ENCODE data around the gene EEFSEC. TPM values are rescaled to one million over a fixed set of nuclear protein-coding genes. Genes with fewer than 3 reads are reported as not detected.

Gene EEFSEC
- total RNA-seq, 1 donor from 2014 or later: 24.6 TPM

- intact Hi-C loops (cut with DNase I): no loop called here
- H3K9me3 ChIP-seq: no peaks in the 10 kb centered on the region
- DNase-seq (ENCODE audit: extremely low spot score in 2 of 2): peak in 1 of 2 donors; percentile 75
- no peaks in the 10 kb centered on the region for H3K36me3 ChIP-seq
- H3K4me3 ChIP-seq: no peak overlapping the region
- TF ChIP-seq CTCF (IDR thresholded peaks at IDR 0.05): no peak
- no peak for TF ChIP-seq POLR2A (IDR thresholded peaks at IDR 0.05)
- TF ChIP-seq POLR2AphosphoS5 (IDR thresholded peaks at IDR 0.05; ENCODE audit: insufficient read depth in 1 of 2, low read depth in 1 of 2): no peak
- H3K4me1 ChIP-seq: no peaks in the 10 kb centered on the region
- no peaks in the 10 kb centered on the region for H3K27me3 ChIP-seq
- peak overlapping the region; percentile 46 for H3K27ac ChIP-seq
These were observed 73.0 kb downstream of the EEFSEC start for GRCh38 chr3:128226186-128226725.

GRCh38 chr3:128226795-128227395, 73.6 kb downstream of the EEFSEC start:
- Histone ChIP-seq H3K27ac (peak overlapping the region; percentile 46), H3K4me3 (no peak overlapping the region), H3K27me3 (no peaks in the 10 kb centered on the region), H3K36me3 (no peaks in the 10 kb centered on the region), H3K4me1 (no peaks in the 10 kb centered on the region), H3K9me3 (no peaks in the 10 kb centered on the region)
- TF ChIP-seq CTCF (IDR thresholded peaks at IDR 0.05) (peak in 2 of 3 experiments; percentile 18 to 24), POLR2AphosphoS5 (IDR thresholded peaks at IDR 0.05; ENCODE audit: insufficient read depth in 1 of 2, low read depth in 1 of 2) (no peak)
- intact Hi-C loops (cut with DNase I): no loop called here
- peak in 1 of 2 donors; percentile 42 for DNase-seq (ENCODE audit: extremely low spot score in 2 of 2)

- H3K27me3 ChIP-seq: no peaks in the 10 kb centered on the region
- no peaks in the 10 kb centered on the region for H3K4me1 ChIP-seq
- TF ChIP-seq POLR2A (IDR thresholded peaks at IDR 0.05) (no peak), CTCF (IDR thresholded peaks at IDR 0.05) (no peak), POLR2AphosphoS5 (IDR thresholded peaks at IDR 0.05; ENCODE audit: insufficient read depth in 1 of 2, low read depth in 1 of 2) (no peak)
- H3K9me3 ChIP-seq: no peaks in the 10 kb centered on the region
- no peak overlapping the region for H3K27ac ChIP-seq
- peak in 1 of 2 donors; percentile 70 for DNase-seq (ENCODE audit: extremely low spot score in 2 of 2)
- H3K4me3 ChIP-seq: no peak overlapping the region
- no peaks in the 10 kb centered on the region for H3K36me3 ChIP-seq
- intact Hi-C loops (cut with DNase I): no loop called here
These were observed 74.2 kb downstream of the EEFSEC start for GRCh38 chr3:128227507-128227906.

- H3K36me3 ChIP-seq: no peaks in the 10 kb centered on the region
- no peaks in the 10 kb centered on the region for H3K9me3 ChIP-seq
- TF ChIP-seq CTCF (IDR thresholded peaks at IDR 0.05): no peak
- no peak for TF ChIP-seq POLR2A (IDR thresholded peaks at IDR 0.05)
- no peak for TF ChIP-seq POLR2AphosphoS5 (IDR thresholded peaks at IDR 0.05; ENCODE audit: insufficient read depth in 1 of 2, low read depth in 1 of 2)
- H3K4me3 ChIP-seq: no peak overlapping the region
- H3K4me1 ChIP-seq: no peaks in the 10 kb centered on the region
- peak in 1 of 2 donors; percentile 80 for DNase-seq (ENCODE audit: extremely low spot score in 2 of 2)
- no peaks in the 10 kb centered on the region for H3K27me3 ChIP-seq
- no peak overlapping the region for H3K27ac ChIP-seq
- intact Hi-C loops (cut with DNase I): no loop called here
These were observed 75.2 kb downstream of the EEFSEC start for GRCh38 chr3:128228366-128228910.
